ENCODE data around the gene AHI1. TPM values are rescaled to one million over a fixed set of nuclear protein-coding genes. Genes with fewer than 3 reads are reported as not detected.

The AHI1 gene
- total and polyA plus RNA-seq, 4 donors: 5.2 to 51.7 (median 23.8) TPM

Small RNA genes lying within 50 kb of the gene (small RNA-seq; reads per million reads assigned to genes)
- not detected for gene MIR548A2 (ENCODE audit: low replicate concordance)
- not detected for gene RF00019 (ENCODE audit: low replicate concordance)
